GM19239 (cell line): Measurements from ENCODE around the gene KRT37.
"Not testable (repeated sequence)": the region's sequence is repeated elsewhere in the genome, so short reads cannot be mapped to it uniquely, and the experiment has no call there.

Experiments used
- DNase-seq: peaks from one replicate; pipeline ENCODE4 v3.0.0; 2011; ENCODE audit warnings: low spot score; ENCODE audit not compliant: insufficient read length
- FAIRE-seq: peaks from 2 replicates; lab custom pipeline; 2011; peaks lifted over from hg19 to GRCh38; lab: Jason Lieb, UNC

Gene KRT37

DNA sequence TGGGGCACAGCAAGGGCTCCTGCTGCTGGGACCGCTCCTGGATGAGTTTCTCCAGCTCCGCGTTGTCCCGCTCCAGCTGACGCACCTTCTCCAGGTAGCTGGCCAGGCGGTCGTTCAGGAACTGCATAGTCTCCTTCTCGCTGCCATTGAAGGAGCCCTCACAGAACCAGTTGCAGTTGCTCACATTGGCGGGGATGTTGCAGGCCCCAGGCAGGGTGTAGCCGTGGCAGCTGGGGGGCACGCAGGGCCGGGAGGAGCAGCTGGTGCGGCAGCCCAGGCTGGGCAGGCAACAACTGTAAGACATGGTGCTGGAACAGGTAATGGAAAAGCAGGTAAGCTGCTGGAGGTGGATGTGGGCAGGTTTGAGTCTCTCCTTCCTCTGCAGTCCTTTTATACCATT is 42.4 kb downstream of the KRT37 start, which contains the start of gene KRT34:
Gene KRT34 (minus strand): TSS at position 364 of the 400 bp plus-strand sequence. CDS start 60 bp downstream, at position 304.
- DNase-seq, FAIRE-seq: not testable (repeated sequence)

DNA sequence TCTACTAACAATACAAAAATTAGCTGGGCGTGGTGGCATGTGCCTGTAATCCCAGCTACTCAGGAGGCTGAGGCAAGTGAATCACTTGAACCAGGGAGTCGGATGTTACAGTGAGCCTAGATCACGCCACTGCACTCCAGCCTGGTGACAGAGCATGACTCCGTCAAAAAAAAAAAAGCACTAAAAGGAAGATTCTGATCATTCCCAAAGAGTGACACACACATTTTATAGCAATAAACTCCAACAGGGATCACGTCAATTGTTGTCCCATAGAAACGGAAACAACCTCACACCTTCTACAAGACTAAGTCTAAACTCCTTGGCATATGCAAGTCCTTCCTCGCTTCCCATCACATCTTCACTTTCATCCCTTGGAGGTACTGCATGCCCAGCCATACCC is 44.3 kb downstream of the KRT37 start:
- DNase-seq, FAIRE-seq: not testable (repeated sequence)

DNA sequence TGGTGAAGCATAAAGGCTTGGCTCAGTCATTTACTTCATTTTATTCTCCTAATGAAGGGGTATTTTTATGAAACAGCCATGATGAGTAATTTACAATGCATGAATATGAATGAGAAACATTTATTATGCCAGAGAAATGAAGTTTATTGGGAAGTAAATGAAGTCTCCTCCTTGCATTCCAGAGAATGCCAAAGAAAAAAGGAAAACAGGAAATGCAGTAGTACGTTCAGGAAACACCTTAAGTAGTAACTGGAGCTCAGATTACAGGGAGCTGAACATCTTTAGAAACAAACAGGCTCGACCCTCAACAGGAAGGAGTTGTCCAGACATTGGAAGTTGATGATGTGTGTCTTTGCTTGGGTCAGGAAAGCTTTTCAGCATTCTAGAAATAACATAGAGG is 46.8 kb downstream of the KRT37 start:
- no peak for FAIRE-seq
- no peak for DNase-seq
